ENCODE measurements around the gene SLC6A3. TPM values are rescaled to one million over a fixed set of nuclear protein-coding genes. Genes with fewer than 3 reads are reported as not detected.

SLC6A3 gene
- total and polyA plus RNA-seq, 3 donors from 2014 or later: 0.55 to 1.5 (median 0.83) TPM

GRCh38 chr5:1371218-1371971 is 73.8 kb downstream of the SLC6A3 start:
- no peak overlapping the region for H3K27ac ChIP-seq
- H3K4me1 ChIP-seq: no peaks in the 10 kb centered on the region
- intact Hi-C loops (cut with DNase I; ENCODE audit: low total_unique reads): no loop called here
- no peaks in the 10 kb centered on the region for H3K27me3 ChIP-seq
- 84 to 85% methylated on average over 13 of the region's 13 CpGs for WGBS, 2 donors
- TF ChIP-seq, protein P1, sequence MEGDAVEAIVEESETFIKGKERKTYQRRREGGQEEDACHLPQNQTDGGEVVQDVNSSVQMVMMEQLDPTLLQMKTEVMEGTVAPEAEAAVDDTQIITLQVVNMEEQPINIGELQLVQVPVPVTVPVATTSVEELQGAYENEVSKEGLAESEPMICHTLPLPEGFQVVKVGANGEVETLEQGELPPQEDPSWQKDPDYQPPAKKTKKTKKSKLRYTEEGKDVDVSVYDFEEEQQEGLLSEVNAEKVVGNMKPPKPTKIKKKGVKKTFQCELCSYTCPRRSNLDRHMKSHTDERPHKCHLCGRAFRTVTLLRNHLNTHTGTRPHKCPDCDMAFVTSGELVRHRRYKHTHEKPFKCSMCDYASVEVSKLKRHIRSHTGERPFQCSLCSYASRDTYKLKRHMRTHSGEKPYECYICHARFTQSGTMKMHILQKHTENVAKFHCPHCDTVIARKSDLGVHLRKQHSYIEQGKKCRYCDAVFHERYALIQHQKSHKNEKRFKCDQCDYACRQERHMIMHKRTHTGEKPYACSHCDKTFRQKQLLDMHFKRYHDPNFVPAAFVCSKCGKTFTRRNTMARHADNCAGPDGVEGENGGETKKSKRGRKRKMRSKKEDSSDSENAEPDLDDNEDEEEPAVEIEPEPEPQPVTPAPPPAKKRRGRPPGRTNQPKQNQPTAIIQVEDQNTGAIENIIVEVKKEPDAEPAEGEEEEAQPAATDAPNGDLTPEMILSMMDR (IDR thresholded peaks at IDR 0.05): no peak
- TF ChIP-seq POLR2A (IDR thresholded peaks at IDR 0.05): no peak
- no peak for DNase-seq
- H3K4me3 ChIP-seq: no peak overlapping the region
- H3K9me3 ChIP-seq: no peaks in the 10 kb centered on the region
- H3K36me3 ChIP-seq (ENCODE audit: low read depth, missing control alignments): no peaks in the 10 kb centered on the region

GRCh38 chr5:1370006-1370405 is 75.2 kb downstream of the SLC6A3 start:
- intact Hi-C loops (cut with DNase I; ENCODE audit: low total_unique reads): no loop called here
- Histone ChIP-seq H3K9me3 (no peaks in the 10 kb centered on the region), H3K4me3 (no peak overlapping the region), H3K36me3 (ENCODE audit: low read depth, missing control alignments) (no peaks in the 10 kb centered on the region), H3K27ac (no peak overlapping the region), H3K4me1 (no peaks in the 10 kb centered on the region), H3K27me3 (no peaks in the 10 kb centered on the region)
- TF ChIP-seq, protein P1 (IDR thresholded peaks at IDR 0.05): no peak
- TF ChIP-seq POLR2A (IDR thresholded peaks at IDR 0.05): no peak
- no peak for DNase-seq
- 86 to 88% methylated on average over 7 of the region's 7 CpGs for WGBS, 2 donors

DNA sequence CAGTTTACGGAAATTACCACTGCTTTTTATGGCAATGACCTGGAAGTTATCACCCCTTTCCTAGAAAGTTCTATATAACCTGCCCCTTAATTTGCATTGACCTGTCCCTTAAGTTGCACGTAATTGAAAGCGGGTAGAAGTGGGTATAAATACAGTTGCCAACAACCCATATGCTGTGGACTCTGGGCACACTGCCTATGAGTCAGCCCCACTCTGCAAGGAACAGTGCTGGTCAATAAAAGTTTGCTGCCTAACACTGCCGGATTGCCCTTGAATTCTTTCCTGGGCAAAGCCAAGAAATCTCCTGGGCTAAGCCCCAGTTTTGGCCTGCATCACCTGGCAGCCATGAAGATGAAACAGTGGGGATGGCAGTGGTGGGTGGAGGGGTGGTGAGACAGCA is 76.5 kb downstream of the SLC6A3 start:
- H3K4me1 ChIP-seq: no peaks in the 10 kb centered on the region
- no peaks in the 10 kb centered on the region for H3K36me3 ChIP-seq (ENCODE audit: low read depth, missing control alignments)
- no peak for DNase-seq
- H3K27me3 ChIP-seq: no peaks in the 10 kb centered on the region
- WGBS, 2 donors: 81 to 90% methylated on average over 4 of the region's 4 CpGs
- intact Hi-C loops (cut with DNase I; ENCODE audit: low total_unique reads): no loop called here
- TF ChIP-seq POLR2A (IDR thresholded peaks at IDR 0.05): no peak
- TF ChIP-seq, protein P1 (IDR thresholded peaks at IDR 0.05): no peak
- no peak overlapping the region for H3K4me3 ChIP-seq
- no peak overlapping the region for H3K27ac ChIP-seq
- no peaks in the 10 kb centered on the region for H3K9me3 ChIP-seq

DNA sequence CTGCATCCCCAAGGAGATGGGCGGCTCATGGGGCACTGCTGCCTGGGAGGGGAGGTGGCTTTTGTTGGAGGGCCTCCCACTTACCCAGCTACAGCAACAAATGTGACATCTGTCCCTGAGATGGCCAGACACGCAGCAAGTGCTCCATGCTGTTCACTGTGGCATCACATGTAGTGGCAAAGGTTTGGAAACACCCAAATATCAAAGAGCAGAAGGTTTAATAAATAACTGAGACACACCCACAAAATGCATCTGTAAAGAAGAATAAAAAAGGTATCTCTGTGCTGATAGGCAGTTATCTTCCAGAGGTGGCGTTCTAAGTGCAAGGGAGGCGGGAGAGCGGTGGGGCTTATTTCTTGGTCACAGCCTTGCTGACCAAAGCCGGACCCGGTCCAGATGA is 77.0 kb downstream of the SLC6A3 start:
- WGBS, 2 donors: 92% methylated on average over 7 of the region's 7 CpGs
- Histone ChIP-seq H3K9me3 (no peaks in the 10 kb centered on the region), H3K27me3 (no peaks in the 10 kb centered on the region), H3K27ac (no peak overlapping the region), H3K4me3 (no peak overlapping the region), H3K4me1 (no peaks in the 10 kb centered on the region), H3K36me3 (ENCODE audit: low read depth, missing control alignments) (no peaks in the 10 kb centered on the region)
- TF ChIP-seq, protein P1 (IDR thresholded peaks at IDR 0.05): no peak
- TF ChIP-seq POLR2A (IDR thresholded peaks at IDR 0.05): no peak
- DNase-seq: no peak
- intact Hi-C loops (cut with DNase I; ENCODE audit: low total_unique reads): no loop called here

- Histone ChIP-seq H3K27ac (no peak overlapping the region), H3K4me1 (no peaks in the 10 kb centered on the region), H3K4me3 (no peak overlapping the region), H3K36me3 (ENCODE audit: low read depth, missing control alignments) (no peaks in the 10 kb centered on the region), H3K27me3 (no peaks in the 10 kb centered on the region), H3K9me3 (no peaks in the 10 kb centered on the region)
- TF ChIP-seq, protein P1 (IDR thresholded peaks at IDR 0.05): no peak
- TF ChIP-seq POLR2A (IDR thresholded peaks at IDR 0.05): no peak
- intact Hi-C loops (cut with DNase I; ENCODE audit: low total_unique reads): no loop called here
- WGBS, 2 donors: 82% methylated on average over 7 of the region's 7 CpGs
- DNase-seq: no peak
Measured at GRCh38 chr5:1367149-1367548, 78.1 kb downstream of the SLC6A3 start.

All from testis (tissue), 3 donors.